ENCODE data around the gene MASTL. TPM values are rescaled to one million over a fixed set of nuclear protein-coding genes. Genes with fewer than 3 reads are reported as not detected.

MASTL gene
- 19.3 and 21.4 TPM in 2 replicates for total RNA-seq (2014; rRNA removed; shearing (Covaris generic))

DNA sequence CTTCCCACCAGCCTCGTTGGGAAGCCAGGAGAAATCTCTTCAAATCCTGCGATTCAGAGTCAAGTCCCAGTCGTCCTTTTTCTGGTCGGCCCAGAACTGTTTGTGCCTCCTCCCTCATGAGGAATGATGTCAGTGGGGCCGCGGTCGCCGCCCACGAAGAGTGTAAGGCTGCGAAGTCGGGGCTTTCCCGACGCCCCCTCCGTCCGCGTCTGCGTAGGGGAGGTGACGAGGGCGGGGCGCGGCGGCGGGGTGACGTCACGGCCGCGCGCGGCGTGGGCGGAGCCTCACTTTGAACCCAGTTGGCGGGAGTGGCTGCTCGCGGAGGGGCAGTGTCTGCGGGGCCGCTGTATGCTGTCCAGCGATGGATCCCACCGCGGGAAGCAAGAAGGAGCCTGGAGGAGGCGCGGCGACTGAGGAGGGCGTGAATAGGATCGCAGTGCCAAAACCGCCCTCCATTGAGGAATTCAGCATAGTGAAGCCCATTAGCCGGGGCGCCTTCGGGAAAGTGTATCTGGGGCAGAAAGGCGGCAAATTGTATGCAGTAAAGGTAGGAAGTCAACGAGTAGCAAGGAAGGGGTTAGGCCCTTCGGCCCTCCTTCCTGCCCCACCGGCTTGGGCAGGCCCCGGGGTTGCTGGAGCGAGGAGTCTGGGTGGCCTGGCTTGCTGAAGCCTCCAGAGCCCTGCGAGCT is at the start of gene MASTL:
TSS of gene MASTL (plus strand) at position 287 of the 689 bp plus-strand sequence. CDS start at position 362, 75 bp downstream.

Small RNA genes lying within 50 kb of the gene (small RNA-seq; reads per million reads assigned to genes)
- gene RNU2-24P (4.3 reads per million, percentile 83 among the genes with 10 or more reads in this experiment), gene RNU7-12P (not detected)

Other genes starting within 250 kb of the MASTL start
- gene ANKRD26, start 54.9 kb upstream of the MASTL start, total RNA-seq (2014; rRNA removed; shearing (Covaris generic)) = 4.9 and 5.7 TPM in 2 replicates
- 78.5 and 81.3 TPM in 2 replicates for gene YME1L1, start 968 bp upstream of the MASTL start, total RNA-seq (2014; rRNA removed; shearing (Covaris generic))
- gene ACBD5, start 85.4 kb downstream of the MASTL start, total RNA-seq (2014; rRNA removed; shearing (Covaris generic)) = 17.2 and 23.8 TPM in 2 replicates